GM12874 (cell line): Measurements from ENCODE around the gene ABCG8.

Experiments used
- TF ChIP-seq, protein P1 (sequence below): IDR thresholded peaks from 2 replicates; pipeline ENCODE4 v1.5.1; 2011; ENCODE audit warnings: low read depth, mild to moderate bottlenecking, control low read depth, low read length, moderate library complexity; ENCODE audit not compliant: insufficient read depth

The ABCG8 gene

DNA sequence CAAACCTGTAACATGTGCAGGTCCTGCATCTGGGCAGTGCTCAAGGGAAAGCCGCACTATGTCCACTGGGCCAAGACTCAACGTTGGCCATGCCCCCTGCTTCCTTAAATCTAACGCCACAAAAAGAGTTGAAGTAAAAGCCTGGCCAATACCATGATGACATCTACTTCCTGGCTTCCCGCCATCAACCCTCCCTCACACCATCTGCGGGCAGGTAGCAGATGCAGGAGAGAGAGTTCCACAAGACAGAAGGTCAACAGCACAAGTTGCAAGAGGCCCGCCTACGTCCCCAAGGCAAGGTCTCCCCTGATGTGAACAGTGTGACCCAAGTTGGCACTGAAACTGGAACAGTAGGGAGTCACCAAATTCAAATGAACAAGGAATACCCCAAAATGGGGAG is 48.4 kb downstream of the ABCG8 start:
- TF ChIP-seq, protein P1, sequence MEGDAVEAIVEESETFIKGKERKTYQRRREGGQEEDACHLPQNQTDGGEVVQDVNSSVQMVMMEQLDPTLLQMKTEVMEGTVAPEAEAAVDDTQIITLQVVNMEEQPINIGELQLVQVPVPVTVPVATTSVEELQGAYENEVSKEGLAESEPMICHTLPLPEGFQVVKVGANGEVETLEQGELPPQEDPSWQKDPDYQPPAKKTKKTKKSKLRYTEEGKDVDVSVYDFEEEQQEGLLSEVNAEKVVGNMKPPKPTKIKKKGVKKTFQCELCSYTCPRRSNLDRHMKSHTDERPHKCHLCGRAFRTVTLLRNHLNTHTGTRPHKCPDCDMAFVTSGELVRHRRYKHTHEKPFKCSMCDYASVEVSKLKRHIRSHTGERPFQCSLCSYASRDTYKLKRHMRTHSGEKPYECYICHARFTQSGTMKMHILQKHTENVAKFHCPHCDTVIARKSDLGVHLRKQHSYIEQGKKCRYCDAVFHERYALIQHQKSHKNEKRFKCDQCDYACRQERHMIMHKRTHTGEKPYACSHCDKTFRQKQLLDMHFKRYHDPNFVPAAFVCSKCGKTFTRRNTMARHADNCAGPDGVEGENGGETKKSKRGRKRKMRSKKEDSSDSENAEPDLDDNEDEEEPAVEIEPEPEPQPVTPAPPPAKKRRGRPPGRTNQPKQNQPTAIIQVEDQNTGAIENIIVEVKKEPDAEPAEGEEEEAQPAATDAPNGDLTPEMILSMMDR = no peak

DNA sequence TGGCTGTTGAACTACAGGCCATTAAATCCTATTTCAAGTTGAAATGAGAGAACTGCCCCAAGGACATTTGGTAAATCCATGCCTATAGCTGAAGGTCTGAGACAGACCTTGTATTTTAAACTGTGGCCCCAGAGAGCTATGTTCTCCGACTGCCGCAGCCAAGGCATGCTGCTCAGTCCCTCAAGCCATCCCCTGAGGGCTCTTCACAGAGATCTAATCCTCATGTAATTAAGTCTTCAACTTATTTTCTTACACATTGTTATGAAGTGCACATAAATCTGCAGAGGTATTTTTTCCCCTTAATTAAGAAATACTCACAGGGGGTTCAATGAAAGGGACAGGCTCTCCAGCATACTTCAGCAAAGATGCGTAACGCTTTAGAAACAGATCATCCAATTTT is 50.6 kb downstream of the ABCG8 start:
- TF ChIP-seq, protein P1 = no peak

DNA sequence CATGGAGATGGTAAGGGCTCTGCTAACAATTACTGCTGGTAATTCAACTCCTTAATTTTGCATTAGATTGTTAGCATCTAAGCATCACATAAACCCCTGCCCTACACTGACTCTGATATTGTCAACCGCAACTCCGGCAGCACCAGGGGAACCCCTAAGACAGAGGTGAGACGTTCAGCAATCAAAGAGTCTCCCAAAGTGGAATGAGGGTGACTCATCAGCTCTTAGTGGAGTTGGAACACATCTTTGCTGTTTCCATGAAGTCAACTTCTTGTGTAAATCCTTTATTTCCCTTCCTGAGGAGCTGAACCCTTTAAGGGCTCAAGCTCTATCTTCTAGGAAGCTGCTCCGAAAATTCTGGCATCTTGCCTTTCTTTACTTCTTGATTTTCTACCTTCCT is 52.1 kb downstream of the ABCG8 start:
- TF ChIP-seq, protein P1 = no peak

DNA sequence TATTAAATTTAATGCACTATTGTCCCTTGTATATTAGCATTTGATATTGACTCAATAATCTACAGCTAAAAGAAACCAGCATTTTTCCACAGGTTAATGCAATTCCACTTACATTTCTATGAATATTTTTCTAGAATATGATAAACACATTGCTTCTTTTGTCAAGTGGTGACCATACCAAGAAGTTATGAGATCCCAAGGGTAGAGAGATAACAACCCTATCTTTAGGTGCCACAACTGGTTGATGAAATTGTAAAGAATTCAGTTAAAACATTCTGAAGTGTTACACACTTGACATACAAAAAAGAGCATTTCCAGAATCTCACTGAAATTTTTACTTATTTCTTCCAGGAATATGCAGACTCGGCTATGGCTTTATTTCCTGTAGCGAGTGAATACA is 56.0 kb downstream of the ABCG8 start:
- TF ChIP-seq, protein P1 = no peak

DNA sequence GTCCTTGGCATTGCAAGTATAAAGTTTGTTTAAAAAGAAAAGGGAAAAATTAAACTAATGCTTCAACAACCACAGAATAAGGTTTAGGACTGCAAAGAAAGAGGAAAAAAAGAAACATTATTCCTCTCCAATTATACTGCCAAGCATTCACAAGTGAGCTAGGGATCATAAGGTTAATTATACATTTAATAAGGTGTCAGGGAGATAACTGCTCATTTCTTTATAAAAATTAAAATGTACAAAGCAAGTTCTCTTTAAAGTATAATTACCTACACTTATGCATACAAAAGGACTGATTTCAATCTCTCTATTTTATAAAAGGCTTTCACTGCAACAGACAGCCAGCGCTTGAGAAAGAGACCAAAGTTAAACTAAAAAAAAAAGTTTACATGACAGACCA is 58.1 kb downstream of the ABCG8 start:
- TF ChIP-seq, protein P1 = no peak

DNA sequence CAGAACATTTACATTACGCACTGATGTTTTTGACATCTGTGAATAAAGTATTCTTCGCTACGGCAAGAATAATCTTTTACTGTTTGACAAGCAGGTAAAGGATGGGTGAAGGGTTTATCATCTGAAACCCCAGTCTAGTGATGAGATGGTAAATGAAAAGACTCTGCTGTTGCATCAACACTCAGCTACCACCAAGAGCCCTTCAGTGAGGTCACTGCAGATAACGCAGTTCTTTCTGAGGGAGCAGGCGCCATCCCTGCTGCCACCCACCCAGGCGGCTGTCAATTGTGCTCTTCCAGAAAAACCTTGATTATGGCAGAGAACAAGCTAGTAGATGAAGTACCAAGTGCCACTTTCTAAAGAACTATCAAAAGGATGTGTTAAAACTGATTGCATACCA is 58.7 kb downstream of the ABCG8 start:
- TF ChIP-seq, protein P1 = no peak

DNA sequence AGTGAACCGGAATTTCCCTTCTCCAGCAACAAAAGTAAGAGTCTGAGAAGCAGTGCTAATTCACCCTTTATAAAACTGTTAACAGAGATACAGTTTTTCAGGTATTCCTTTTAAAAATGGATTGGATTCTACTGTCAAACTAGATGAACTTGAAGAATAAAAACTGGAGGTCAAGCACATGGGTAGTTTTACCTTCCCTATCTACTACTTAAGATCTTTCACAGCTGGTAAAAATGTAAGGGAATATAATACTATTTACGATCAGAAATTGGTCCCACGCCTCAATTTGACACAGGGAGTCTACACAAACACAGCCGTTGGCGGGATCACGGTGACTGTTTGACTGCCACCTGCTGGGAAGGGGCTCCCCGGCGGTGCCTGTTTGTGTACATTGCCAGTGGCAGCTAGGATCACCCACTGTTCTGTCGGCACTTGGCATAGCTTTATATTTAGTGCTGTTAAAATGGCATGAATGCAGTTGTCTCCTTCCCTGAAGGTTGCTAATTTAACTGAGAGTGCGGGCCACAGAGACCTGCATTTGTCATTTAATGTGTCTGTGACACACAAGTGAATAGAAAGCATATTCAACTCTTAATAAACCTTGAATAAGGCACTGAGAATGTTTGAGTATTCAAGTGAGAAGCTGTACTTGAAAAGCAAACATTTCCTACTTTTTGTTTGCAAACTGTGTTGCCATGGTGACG is 59.5 kb downstream of the ABCG8 start:
- TF ChIP-seq, protein P1 = no peak

DNA sequence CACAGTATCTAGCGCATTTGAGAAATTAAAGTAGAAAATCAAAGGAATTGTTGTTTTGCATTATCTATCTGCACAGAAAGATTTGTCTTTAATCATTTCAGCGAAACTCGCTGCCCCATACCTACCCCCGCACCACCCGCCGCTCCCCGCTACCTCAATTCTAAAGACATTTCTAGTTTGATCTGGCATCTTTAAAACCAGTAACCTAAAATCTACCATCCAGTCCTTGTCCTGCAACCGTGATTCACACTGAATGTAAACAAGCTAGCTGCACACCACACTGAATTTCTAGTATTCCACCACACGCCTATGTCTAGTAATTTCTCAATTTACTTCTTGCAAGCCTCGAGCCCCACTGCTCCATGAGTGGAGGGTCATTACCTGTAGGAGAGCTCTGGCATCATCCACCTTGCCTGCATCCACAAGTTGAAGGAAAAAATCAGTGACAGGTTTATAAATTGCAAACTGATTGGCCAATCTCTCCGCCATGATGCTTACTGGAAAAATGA is 60.1 kb downstream of the ABCG8 start:
- TF ChIP-seq, protein P1 = no peak
